GM21381 (cell line): ENCODE measurements around the gene C10orf143.
"Not testable (repeated sequence)": the region's sequence is repeated elsewhere in the genome, so short reads cannot be mapped to it uniquely, and the experiment has no call there.

ENCODE experiments used
- ATAC-seq: cut with Tn5 transposase; IDR thresholded peaks from one replicate; pipeline ENCODE4 v1.9.1; 2021; ENCODE audit warnings: mild to moderate bottlenecking, moderate library complexity; ENCODE audit not compliant: unreplicated experiment

C10orf143 gene

DNA sequence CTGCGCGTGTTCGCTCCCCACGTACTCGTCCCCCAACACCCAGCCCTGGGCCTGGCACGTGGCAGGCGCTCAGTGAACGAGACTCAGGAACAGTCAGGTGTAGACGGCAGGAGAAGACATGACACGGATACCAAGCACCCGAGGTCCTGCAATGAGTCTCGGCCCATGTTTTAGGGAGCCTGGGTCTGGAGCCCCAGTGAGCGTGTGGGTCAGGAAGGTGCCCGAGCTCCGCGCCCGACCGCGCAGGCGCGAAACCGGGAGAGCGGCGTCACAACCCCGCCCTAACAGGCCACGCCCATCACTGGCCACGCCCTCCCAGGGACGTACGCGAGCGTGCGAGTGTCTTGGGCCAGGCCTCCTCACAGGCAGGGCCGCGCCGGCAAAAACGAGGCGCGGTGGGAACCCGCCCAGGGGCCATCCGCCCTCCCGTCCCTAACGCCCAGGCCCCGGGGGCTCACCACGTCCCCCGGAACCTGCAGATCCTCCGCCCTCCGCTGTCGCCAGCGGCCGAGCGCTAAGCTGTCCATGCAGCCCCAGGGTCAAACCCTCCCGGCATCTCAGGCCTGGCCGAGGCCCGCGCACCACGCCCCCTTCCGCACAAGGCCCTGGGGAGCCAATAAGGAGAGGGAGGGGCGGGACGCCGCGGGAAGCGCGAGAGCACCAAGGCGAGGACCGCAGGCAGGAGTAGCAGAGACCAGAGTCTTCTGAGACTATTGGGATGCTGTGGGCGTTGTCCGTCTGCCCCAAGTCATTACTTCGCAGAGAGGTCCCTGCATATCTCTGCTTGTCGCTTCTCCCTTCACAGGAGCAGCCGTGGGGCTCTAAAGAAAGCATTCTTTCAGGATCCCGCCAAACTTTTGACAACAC is at the start of gene C10orf143:
TSS of gene C10orf143 (minus strand) at position 585 of the 867 bp plus-strand sequence. CDS start at position 527, 58 bp downstream.
- peak; percentile 79 for ATAC-seq

DNA sequence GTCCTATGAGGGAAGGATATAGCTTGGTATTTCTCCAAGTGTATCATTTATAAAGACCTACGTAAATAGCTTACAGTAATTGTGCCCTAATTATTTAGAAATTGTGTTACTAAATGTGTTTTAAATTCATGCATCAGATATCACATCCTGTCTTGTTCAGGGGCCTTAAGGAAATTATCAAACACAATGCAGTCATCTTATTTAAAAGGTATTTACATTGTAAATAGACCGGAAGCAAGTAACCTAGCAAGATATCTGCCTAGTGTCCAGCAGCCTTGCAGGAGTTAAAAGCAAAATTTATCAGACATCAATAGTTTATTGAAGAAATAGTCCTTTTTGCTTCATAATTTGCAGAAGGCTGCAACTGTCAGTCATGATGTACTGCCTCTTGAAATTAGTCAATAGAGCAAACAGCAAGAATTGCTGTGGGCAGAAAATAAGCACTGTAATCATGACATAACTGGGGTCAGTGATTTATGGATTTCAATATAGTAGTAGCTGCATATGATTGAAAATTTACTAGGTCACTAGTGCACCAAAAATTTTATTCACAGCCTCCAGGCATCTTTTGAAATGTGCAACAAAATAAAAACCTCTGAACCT is 48.7 kb upstream of the C10orf143 start:
- no peak for ATAC-seq

DNA sequence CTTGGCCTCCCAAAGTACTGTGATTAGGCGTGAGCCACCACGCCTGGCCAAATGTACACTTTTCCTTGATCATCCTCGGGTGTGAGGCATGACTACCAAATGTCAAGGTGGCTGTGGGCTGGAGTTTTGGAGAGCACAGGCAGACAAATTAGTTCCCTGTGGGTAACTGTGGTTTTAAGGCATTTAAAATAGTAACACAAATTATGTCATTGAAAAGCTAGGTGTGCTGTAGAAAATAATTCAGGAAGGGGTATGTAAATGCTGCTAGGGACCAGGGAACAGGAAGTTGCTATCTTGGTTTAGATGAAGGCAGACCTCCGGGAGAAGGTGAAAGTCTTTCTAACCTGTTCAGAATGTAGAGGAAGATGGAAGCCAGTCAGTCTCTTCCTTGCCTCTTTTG is 35.4 kb upstream of the C10orf143 start:
- ATAC-seq, result no peak

DNA sequence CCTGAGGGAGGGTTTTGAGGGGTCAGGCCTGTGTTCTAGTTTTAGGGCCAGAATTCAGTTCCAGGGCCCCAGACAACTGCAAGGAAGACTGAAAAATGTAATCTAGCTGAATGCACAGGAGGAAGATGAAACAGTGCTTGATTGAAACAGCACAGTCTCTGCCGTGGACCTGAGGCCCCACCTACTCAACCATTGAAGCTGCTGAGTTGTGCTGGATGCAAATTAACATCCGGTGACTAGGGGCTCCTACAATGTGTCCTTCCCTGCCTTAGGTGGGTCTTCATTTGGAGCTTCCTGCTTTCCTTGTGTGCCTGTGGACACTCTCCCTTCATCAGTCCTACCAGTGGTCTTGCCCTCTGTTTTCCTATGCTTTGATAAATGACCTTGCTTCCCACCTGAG is 31.2 kb upstream of the C10orf143 start:
- ATAC-seq, result peak; percentile 84

DNA sequence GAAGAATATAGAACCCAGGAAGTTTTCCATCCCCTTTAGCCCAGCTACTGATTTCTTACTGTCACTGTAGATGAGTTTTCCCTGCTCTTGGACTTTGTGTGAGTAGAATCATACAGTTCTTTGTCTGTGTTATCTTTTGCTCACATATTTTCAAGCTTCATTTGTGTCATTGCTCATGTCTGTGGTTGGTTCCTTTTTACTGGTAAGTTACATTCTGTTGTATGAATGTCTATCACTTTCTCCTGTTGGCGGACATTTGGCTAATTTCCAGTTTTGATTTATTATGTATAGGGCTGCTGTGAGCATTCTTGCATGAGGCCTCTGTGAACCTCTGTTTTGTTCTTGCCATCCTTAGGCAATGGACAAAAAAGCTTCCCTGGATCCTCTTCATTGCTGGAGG is 30.8 kb upstream of the C10orf143 start:
- ATAC-seq, result peak; percentile 25

DNA sequence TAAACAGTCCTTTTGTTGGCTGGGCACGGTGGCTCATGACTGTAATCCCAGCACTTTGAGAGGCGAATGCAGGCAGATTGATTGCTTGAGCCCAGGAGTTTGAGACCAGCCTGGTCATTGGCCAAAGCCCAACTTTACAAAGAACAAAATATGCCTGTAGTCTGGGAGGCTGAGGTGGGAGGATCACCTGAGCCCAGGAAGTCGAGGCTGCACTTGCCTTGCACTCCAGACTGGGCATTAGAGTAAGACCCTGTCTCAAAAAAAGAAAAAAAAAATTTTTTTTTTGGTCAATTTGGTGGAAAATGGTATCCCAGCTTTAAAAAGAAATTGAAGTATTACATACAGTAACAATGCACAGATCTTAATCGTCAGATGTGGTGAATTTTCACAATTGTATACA is 30.4 kb upstream of the C10orf143 start:
- no peak for ATAC-seq

DNA sequence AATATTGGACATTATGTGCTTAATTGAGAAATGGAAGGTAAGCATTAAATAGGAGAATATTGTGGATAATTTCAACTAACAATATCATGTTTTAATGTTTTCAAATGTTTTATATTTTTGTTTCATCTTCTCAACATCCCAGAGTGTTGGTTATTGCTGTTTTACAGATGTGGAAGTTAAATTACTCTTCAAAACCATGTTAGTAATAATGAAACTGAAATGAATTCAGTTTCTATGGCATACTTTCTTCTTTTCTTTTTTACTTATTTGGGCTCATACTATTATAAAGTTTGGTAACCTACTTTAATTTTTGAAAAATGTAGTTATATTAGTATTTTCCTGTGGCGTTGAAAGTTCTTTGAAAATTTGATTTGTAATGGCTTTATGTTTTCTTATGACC is 29.8 kb upstream of the C10orf143 start:
- ATAC-seq, result no peak

DNA sequence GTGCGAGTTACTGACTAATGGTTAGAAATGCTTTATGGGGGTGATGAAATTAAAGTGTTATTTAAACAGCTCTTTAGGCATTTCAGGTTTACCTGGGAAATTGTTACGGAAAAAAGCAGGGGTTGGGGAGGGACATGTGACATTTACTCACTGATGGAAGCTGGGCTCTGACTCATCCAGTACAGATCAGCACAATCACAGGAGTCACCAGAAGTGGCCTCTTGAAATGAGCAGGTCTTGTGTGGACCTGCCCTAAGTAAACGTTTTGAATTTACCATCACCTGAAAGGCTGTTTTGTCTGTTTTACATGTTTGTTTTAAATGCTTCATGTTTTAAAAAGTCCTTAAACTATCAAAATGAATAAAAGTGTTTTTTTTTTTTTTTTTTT is 27.8 kb upstream of the C10orf143 start:
- ATAC-seq, result no peak

DNA sequence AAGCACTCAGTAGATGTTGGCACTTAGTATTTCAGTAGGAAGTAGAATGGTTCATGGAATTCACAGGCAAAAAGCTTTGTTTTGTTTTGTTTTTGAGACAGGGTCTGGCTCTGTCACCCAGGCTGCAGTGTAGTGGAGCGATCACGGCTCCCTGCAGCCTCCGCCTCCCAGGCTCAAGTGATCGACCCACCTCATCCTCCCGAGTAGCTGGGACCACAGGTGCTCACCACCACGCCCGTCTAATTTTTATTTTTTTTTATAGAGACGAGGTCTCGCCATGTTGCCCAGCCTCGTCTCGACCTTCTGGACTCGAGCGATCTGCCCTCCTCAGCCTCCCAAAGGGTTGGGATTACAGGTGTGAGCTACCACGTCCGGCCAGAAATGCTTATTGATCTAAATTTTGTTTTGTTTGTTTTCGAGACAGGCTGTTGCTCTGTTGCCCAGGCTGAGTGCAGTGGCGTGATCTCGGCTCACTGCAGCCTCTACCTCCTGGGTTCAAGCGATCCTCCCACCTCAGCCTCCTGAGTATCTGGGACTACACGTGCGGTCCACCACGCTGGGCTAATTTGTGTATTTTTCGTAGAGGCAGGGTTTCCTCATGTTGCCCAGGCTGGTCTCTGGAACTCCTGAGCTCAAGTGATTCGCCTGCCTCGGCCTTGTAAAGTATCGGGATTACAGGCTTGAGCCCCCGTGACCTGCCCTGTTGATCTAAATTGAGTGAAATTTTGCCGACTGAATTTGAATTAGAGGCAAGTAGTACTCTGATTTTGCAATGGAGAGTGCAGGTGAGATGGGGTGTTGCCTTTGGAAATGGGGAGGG is 27.2 kb upstream of the C10orf143 start:
- no peak for ATAC-seq

DNA sequence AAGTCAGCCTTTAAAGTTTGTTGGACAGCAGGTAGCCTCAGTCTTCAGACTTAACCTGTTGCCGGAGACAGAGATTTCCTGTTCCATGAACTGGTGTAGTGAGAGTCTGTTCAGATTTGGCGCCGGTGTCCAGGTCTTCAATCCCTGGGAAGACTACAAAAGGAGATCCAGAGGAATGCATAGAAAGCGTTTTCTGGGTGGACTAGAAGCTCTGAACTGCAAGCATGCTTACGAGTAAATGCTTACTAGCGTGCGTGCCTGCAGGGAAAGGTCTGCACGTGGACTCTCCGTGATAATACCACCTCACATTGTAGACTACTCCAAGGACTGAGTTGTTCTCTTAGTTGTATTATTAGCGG is 26.4 kb upstream of the C10orf143 start:
- ATAC-seq, result no peak

DNA sequence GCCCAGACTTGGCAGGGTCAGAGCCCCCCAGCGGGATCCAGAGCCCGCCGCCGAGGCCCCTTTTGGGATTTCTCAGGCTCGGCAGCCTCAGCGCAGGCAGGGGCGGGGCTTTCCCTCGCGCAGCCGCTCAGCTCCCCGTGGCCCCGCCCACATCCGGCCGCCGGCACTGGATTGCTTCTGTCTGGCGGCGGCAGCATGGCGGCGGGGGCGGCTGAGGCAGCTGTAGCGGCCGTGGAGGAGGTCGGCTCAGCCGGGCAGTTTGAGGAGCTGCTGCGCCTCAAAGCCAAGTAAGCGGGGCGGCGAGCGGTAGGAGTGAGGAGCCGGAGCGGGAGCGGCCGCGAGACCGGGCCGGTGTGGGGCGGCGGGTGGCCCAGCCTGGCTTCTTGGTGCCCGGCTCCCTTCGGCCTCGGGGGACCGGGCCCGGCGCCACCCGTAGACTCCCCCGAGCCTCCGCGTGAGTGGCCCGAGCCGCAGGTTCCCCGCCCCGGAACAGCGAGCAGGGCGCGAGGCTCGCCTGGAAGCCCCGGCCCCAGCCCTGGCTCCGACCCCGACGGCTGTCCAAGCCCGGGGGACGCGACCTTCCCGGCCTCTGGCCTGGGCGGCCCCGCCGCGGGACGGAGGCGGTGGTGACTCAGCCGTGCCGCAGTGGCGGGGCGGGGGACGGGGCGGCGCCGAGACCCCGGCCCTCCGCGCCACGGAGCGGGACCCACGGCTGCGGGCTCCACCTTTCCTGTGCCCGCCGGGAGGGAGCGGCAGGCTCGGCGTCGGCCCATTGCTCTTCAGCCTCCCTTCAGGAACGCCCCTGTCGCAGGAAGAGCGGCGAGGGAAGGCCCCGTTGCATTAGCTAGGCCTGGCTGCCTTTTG is 25.8 kb upstream of the C10orf143 start, which contains the start of gene GLRX3:
TSS of gene GLRX3 (plus strand) at position 166 of the 864 bp plus-strand sequence. CDS start at position 196, 30 bp downstream.
- peak; percentile 89 for ATAC-seq

DNA sequence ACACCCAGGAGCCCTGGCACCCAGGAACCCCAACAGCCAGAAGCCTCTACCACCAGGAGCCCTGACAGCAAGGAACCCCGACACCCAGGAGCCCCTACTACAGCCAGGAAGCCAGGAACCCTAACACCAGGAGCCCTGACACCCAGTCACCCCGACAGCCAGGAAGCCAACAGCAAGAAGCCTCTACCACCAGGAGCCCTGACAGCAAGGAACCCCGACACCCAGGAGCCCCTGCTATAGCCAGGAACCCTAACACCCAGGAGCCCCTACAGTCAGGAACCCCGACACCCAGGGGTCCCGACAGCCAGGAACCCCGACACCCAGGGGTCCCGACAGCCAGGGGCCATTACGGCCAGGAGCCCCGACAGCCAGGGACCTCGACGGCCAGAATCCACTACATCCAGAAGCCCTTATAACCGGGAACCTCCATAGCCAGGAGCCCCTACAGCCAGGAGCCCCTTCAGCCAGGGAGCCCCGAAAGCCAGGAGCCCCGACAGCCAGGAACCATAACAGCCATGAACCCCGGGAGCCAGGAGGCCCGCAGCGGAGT is 25.1 kb upstream of the C10orf143 start:
- no peak for ATAC-seq

DNA sequence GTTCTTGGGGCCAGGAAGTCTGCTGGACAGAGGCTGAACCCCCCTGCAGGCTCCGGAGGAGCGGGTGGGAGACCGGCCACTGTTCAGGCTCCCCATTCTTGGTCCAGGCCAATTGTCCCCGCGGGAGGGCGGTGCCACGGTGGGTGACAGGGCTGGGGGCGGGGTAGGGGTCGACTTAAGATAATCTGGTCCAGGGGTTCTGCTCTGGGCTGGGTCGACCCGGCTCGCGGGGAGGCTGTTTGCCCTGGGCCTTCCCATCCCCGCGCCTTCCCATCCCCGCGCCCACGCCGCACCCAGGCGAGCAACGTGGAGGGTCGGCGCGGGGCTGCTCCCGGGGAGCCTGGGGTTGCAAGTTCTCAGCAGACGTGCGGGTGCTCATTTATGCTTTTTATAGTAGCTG is 18.3 kb upstream of the C10orf143 start:
- ATAC-seq, result no peak

DNA sequence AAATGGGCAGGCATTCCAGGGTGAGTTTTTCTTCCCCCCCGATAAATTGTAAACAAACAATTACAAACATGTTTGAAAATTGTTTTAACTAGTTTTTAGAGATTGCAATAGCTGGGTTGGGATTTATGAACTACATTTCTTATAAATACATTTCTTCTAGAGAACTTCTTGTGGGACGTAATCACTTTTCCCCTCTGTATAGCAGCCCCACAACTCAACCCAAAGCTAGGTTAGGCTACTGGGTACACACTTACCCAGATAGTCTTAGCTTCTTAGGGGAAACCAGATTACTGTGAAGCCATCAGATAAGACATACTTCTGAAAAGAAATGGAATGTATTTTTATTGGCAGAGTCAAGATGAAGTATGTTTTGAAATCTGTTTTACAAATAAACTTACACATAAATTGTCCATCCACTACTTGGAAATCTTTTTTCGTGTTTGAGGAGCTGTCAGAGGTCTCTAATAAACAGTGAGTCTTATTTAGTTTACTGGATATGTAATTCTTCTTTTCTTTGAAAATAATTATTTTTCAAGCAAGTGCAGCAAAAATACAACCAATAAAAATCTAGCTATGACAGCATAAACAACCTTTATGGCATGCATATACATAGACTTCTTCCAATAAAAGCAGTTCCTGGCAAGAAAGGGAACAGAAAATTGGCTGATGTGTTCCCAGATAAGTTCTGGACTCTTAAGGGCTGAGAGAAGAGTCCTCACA is 17.6 kb upstream of the C10orf143 start:
- ATAC-seq, result no peak

DNA sequence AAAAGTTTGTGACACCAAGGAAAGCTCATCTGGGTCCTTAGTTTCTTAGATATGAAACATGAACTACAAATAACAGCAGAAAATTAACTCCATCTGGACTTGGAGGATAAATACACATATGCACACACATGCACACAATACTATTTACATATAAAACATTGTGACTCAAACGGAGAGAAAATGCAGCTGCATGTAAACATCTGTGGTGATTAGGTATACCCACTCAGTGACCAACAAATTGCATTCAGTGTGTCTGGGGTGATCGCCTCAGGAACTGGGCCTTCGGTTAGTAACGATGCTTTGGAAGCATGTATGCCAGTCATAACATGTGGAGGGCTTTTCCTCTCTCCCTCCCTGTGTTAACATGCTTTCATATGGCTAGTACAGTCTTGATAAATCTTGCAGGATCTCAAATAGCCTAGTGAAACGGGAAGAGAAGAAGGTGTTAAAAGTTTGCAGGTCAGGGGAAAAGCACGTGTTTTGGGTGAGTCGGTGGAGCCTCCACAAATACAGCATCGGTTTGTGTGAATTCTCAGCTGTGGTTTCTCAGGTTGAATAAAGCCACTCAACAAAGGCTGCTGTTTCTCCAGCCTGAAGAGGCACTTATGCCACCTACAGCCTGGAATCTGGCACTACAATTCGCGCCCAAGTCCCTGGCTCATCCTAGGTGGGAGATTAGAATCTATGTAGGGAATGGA is 16.9 kb upstream of the C10orf143 start:
- ATAC-seq, result peak; percentile 97

DNA sequence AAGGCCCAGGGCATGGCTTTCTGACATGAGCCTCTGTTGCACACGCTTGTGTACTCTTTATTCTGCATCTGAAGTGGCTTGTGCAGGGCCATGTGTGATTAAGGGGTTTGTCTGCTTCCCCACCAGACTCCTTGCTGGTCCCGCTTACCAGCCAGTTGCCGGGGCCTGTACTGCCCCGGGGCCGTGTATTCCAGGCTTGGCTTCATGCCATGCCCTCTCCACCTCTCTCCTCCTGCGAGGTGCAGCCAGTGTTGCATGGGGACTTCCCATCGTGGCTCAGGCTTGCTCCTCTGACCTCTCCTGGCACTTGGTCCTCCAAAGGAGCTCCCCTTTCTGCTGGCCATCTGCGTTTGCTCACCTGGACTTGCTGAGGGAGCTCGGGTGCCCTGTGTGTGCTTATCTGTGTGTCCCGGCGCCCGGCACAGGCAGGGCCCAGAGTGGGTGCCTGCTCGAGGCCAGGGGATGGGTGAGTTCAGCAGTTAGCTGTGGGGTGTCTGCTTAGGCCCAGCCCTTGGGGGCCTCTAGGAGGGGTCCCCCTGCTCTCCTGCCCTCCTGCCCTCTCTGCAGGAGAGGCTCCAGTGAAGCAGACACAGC is 11.0 kb upstream of the C10orf143 start:
- no peak for ATAC-seq

DNA sequence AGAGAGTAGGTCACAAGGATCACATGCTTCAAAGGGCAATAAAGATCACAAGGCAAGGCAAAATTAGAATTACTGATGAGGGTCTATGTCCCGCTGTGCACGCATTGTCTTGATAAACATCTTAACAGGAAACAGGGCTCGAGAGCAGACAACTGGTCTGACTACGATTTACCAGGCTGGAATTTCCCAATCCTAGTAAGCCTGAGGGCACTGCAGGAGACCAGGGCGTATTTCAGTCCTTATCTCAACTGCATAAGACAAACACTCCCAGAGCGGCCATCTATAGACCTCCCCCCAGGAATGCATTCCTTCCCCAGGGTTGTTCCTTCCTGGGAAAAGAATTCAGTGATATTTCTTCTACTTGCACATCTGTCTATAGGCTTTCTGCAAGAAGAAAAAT is 6.9 kb upstream of the C10orf143 start:
- ATAC-seq, result not testable (repeated sequence)

DNA sequence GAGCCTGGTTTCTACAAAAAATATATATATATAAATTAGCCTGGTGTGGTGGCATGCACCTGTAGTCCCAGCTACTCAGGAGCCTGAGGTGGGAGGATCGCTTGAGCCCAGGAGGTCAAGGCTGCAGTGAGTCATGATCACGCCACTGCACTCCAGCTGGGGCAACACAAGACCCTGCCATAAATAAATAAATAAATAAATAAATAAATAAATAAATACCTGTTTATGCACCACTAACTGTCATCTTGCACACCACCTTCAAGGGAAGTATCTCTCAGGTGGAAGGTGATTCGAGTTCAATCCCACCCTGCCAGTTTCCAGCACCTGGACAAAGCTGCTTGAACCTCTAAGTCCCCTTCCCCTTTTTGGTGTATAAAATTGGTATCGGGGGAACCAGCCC is 6.3 kb upstream of the C10orf143 start:
- not testable (repeated sequence) for ATAC-seq

DNA sequence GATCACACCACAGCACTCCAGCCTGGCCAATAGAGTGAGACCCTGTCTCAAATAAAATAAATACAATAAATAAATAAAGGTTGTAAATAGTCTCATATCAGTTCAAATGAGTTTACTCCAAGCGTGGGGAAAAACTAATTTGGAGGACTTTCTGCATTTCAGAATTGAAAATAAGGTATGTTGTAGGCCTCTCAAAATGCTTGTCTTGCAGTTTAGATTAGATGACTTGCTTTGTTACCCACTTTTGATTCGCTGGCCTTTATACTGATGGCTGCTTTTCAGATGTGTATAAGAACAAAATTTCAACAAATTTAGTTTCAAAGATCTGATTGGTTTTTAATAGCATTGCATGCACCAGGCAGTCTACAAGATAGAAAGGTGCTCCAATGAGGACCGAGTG is 2.2 kb upstream of the C10orf143 start:
- no peak for ATAC-seq
